ENCODE results near the gene PSMB2. TPM values are rescaled to one million over a fixed set of nuclear protein-coding genes. Genes with fewer than 3 reads are reported as not detected.

Gene PSMB2
- total RNA-seq, 1 donor from 2014 or later = 66.3 TPM

GRCh38 chr1:35574655-35575415 lies 66.5 kb downstream of the PSMB2 start:
- Mint-ChIP-seq H3K27me3 (peaks cover 76% of the 10 kb centered on the region), H3K27ac (peak overlapping the region; percentile 65), H3K4me3 (peak overlapping the region; percentile 81), H3K9me3 (no peaks in the 10 kb centered on the region), H3K4me1 (ENCODE audit: unreplicated experiment) (peaks cover 17% of the 10 kb centered on the region), H3K36me3 (no peaks in the 10 kb centered on the region)
- no peak for TF ChIP-seq CTCF (conservative IDR thresholded peaks at IDR 0.05)
- DNase-seq (ENCODE audit: extremely low spot score, unreplicated experiment) = no peak

GRCh38 chr1:35574125-35574654 lies 67.1 kb downstream of the PSMB2 start:
- no peaks in the 10 kb centered on the region for H3K9me3 Mint-ChIP-seq
- H3K27ac Mint-ChIP-seq = no peak overlapping the region
- H3K4me3 Mint-ChIP-seq = peak overlapping the region; percentile 61
- TF ChIP-seq CTCF (conservative IDR thresholded peaks at IDR 0.05) = no peak
- DNase-seq (ENCODE audit: extremely low spot score, unreplicated experiment) = no peak
- H3K36me3 Mint-ChIP-seq = no peaks in the 10 kb centered on the region
- H3K4me1 Mint-ChIP-seq (ENCODE audit: unreplicated experiment) = peaks cover 17% of the 10 kb centered on the region
- H3K27me3 Mint-ChIP-seq = peaks cover 81% of the 10 kb centered on the region

- H3K27ac Mint-ChIP-seq = no peak within 1 kb of the TSS
- no peak for TF ChIP-seq CTCF (conservative IDR thresholded peaks at IDR 0.05)
- no peaks in the 10 kb centered on the region for H3K9me3 Mint-ChIP-seq
- H3K27me3 Mint-ChIP-seq = peaks cover 84% of the 10 kb centered on the region
- no peaks in the 10 kb centered on the region for H3K36me3 Mint-ChIP-seq
- H3K4me1 Mint-ChIP-seq (ENCODE audit: unreplicated experiment) = peaks cover 15% of the 10 kb centered on the region
- DNase-seq (ENCODE audit: extremely low spot score, unreplicated experiment) = no peak
- H3K4me3 Mint-ChIP-seq = peak within 1 kb of the TSS; percentile 69
Measured at GRCh38 chr1:35573198-35574124, 67.9 kb downstream of the PSMB2 start, which contains the start of gene TFAP2E. TFAP2E (plus strand) TSS chr1:35573314; CDS start chr1:35573578, 264 bp downstream.

GRCh38 chr1:35572296-35572695 lies 69.0 kb downstream of the PSMB2 start:
- Mint-ChIP-seq H3K27ac (no peak overlapping the region), H3K27me3 (peaks cover 75% of the 10 kb centered on the region), H3K4me3 (peak overlapping the region; percentile 69), H3K4me1 (ENCODE audit: unreplicated experiment) (peaks cover 7% of the 10 kb centered on the region), H3K36me3 (no peaks in the 10 kb centered on the region), H3K9me3 (no peaks in the 10 kb centered on the region)
- no peak for DNase-seq (ENCODE audit: extremely low spot score, unreplicated experiment)
- no peak for TF ChIP-seq CTCF (conservative IDR thresholded peaks at IDR 0.05)

- Mint-ChIP-seq H3K4me1 (ENCODE audit: unreplicated experiment) (peaks cover 7% of the 10 kb centered on the region), H3K4me3 (no peak overlapping the region)
Measured at GRCh38 chr1:35571263-35571662, 70.1 kb downstream of the PSMB2 start.

More at GRCh38 chr1:35571263-35571662, 70.1 kb downstream of the PSMB2 start:
- no peak for DNase-seq (ENCODE audit: extremely low spot score, unreplicated experiment)
- Mint-ChIP-seq H3K9me3 (no peaks in the 10 kb centered on the region), H3K27ac (no peak overlapping the region), H3K36me3 (no peaks in the 10 kb centered on the region), H3K27me3 (peaks cover 69% of the 10 kb centered on the region)
- no peak for TF ChIP-seq CTCF (conservative IDR thresholded peaks at IDR 0.05)

All from type B pancreatic cell (in vitro differentiated cells).